ENCODE data around the gene MINDY4B. TPM values are rescaled to one million over a fixed set of nuclear protein-coding genes. Genes with fewer than 3 reads are reported as not detected.

Gene MINDY4B
- total RNA-seq, 4 donors from 2014 or later, result not detected

DNA sequence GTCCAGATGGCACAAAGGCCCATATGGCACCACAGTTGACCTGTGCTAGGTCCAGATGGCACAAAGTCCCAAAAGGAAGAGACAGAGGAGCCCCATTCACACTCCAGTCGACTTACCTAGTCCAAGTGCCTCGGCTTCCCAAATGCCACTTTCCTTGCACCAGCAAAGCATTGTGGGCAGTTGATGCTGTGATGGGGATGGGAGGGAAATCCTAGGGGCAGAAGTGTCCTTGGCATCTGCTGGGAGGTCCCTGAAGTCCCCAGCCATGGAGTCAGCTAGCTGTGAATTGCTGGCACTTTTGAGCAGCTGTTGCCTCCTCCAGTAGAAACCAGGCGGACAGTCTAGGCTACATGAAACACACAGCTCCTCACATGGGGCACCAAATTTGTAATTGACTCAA, 82.0 kb downstream of the MINDY4B start:
- no peaks in the 10 kb centered on the region for H3K4me1 ChIP-seq
- no peaks in the 10 kb centered on the region for H3K36me3 ChIP-seq
- H3K9me3 ChIP-seq, result no peaks in the 10 kb centered on the region
- no peak overlapping the region for H3K27ac ChIP-seq (replicated peaks in 1 of 4)
- DNase-seq (ENCODE audit: extremely low spot score), result peak; percentile 89
- intact Hi-C loops (cut with DNase I), result no loop called here
- H3K4me3 ChIP-seq, result no peak overlapping the region
- H3K27me3 ChIP-seq, result no peaks in the 10 kb centered on the region
- TF ChIP-seq EP300 (IDR thresholded peaks at IDR 0.05) (no peak), POLR2AphosphoS5 (IDR thresholded peaks at IDR 0.05) (no peak), POLR2A (IDR thresholded peaks at IDR 0.05; ENCODE audit: low read depth) (no peak)
- TF ChIP-seq, protein P1, sequence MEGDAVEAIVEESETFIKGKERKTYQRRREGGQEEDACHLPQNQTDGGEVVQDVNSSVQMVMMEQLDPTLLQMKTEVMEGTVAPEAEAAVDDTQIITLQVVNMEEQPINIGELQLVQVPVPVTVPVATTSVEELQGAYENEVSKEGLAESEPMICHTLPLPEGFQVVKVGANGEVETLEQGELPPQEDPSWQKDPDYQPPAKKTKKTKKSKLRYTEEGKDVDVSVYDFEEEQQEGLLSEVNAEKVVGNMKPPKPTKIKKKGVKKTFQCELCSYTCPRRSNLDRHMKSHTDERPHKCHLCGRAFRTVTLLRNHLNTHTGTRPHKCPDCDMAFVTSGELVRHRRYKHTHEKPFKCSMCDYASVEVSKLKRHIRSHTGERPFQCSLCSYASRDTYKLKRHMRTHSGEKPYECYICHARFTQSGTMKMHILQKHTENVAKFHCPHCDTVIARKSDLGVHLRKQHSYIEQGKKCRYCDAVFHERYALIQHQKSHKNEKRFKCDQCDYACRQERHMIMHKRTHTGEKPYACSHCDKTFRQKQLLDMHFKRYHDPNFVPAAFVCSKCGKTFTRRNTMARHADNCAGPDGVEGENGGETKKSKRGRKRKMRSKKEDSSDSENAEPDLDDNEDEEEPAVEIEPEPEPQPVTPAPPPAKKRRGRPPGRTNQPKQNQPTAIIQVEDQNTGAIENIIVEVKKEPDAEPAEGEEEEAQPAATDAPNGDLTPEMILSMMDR (IDR thresholded peaks at IDR 0.05), result no peak
- 86% methylated on average over 3 of the region's 3 CpGs for WGBS

- DNase-seq (ENCODE audit: extremely low spot score), result no peak
- intact Hi-C loops (cut with DNase I), result no loop called here
These were observed 82.6 kb downstream of the MINDY4B start for GRCh38 chr3:150822636-150823035.

More at GRCh38 chr3:150822636-150823035, 82.6 kb downstream of the MINDY4B start:
- WGBS, result 100% methylated on average over 1 of the region's 1 CpG
- Histone ChIP-seq H3K9me3 (no peaks in the 10 kb centered on the region), H3K27me3 (no peaks in the 10 kb centered on the region), H3K27ac (replicated peaks in 1 of 4) (no peak overlapping the region), H3K4me1 (no peaks in the 10 kb centered on the region), H3K36me3 (no peaks in the 10 kb centered on the region), H3K4me3 (no peak overlapping the region)
- TF ChIP-seq POLR2A (IDR thresholded peaks at IDR 0.05; ENCODE audit: low read depth) (no peak), POLR2AphosphoS5 (IDR thresholded peaks at IDR 0.05) (no peak), EP300 (IDR thresholded peaks at IDR 0.05) (no peak)
- TF ChIP-seq, protein P1 (IDR thresholded peaks at IDR 0.05), result no peak

Other genes with a start within 250 kb of the MINDY4B start
- gene ERICH6, start 201.5 kb downstream of the MINDY4B start, total RNA-seq, result not detected
- 10 to 100 TPM; 27.8 to 55.8 (median 43.3) TPM for gene SIAH2, start 142.3 kb downstream of the MINDY4B start, total RNA-seq
- not detected for gene CLRN1, start 67.3 kb upstream of the MINDY4B start, total RNA-seq
- under 1 TPM; 0.19 to 0.83 (median 0.41) TPM for gene MED12L, start 180.2 kb upstream of the MINDY4B start, total RNA-seq

All from esophagus muscularis mucosa (tissue), 4 donors.